HEK293 (cell line): ENCODE measurements around the gene RAI14.

Experiments
- ZBTB20 ChIP-seq: fragments of 450-650 bp; formaldehyde crosslinking; IDR thresholded peaks from 2 replicates; pipeline ENCODE4 v1.5.1; 2016; ENCODE audit warnings: missing biosample characterization, missing genetic modification characterization
- ZNF530 ChIP-seq: fragments of 450-650 bp; formaldehyde crosslinking; IDR thresholded peaks from 2 replicates; pipeline ENCODE4 v1.5.1; 2016; ENCODE audit warnings: low read depth, missing biosample characterization, missing genetic modification characterization

DNA sequence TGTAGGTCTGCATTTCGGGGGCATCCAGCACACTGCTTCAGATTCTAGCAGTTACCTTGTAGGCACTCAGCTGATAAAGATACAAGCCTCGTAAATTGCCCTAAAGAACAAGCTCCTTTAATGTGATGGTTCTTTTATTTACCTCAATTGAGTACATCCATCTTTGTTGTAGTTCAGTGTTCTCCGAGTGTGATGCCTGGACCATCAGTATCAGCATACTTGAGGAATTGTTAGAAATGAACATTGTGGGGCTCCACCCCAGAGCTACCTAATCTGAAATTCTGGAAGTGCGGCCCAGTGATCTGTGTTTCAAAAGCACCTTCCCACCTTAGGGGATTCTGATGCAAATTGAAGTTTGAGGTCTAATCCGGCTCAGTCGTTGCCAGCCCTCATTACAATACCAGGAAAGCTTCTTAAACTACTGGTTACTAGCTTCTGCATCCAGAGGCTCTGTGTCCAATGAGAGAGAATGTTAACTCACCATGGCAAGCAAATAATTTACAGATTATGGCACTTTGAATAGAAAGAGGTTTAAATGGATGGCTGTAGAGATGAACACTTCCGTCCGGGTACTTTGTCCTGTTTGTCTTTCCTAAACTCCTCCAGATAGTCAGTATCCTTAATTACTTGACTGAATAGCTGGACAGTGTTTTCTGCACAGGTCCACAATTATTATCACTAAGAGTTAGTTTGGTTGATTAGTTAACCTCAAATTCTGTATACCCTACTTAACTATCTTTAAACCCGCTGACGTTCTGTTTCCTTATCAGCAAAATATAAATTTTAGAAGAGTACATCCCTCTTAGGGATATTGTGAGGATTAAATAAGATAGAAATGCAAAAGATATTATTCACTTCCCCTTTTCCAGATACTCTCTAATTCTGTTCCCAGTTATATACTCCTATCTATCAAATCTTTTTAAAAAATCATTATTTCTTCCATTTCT, 47.9 kb downstream of the RAI14 start:
- TF ChIP-seq ZBTB20 (tag by site-specific recombination) (no peak), ZNF530 (no peak)
